A673 (cell line): ENCODE results near the gene HOXC5.

Experiments used
- EZH2 ChIP-seq: fragments of 200-600 bp; sonication (generic); IDR thresholded peaks from 2 replicates; pipeline ENCODE4 v1.6.1; 2017; ENCODE audit warnings: borderline replicate concordance, low read depth, mild to moderate bottlenecking, mixed read lengths, antibody characterized with exemption, low read length; ENCODE audit not compliant: poor library complexity, severe bottlenecking
- TF ChIP-seq, protein P1 (sequence below): fragments of 300-800, 200-600 bp; sonication (generic); conservative IDR thresholded peaks from 2 replicates; pipeline ENCODE4 v1.5.1; 2017; ENCODE audit warnings: low read depth, mild to moderate bottlenecking, antibody characterized with exemption, low read length, moderate library complexity, mixed read lengths

DNA sequence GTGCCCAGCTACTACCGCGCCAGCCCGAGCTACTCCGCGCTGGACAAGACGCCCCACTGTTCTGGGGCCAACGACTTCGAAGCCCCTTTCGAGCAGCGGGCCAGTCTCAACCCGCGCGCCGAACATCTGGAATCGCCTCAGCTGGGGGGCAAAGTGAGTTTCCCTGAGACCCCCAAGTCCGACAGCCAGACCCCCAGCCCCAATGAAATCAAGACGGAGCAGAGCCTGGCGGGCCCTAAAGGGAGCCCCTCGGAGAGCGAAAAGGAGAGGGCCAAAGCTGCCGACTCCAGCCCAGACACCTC lies 47.2 kb upstream of the HOXC5 start:
- TF ChIP-seq, protein P1, sequence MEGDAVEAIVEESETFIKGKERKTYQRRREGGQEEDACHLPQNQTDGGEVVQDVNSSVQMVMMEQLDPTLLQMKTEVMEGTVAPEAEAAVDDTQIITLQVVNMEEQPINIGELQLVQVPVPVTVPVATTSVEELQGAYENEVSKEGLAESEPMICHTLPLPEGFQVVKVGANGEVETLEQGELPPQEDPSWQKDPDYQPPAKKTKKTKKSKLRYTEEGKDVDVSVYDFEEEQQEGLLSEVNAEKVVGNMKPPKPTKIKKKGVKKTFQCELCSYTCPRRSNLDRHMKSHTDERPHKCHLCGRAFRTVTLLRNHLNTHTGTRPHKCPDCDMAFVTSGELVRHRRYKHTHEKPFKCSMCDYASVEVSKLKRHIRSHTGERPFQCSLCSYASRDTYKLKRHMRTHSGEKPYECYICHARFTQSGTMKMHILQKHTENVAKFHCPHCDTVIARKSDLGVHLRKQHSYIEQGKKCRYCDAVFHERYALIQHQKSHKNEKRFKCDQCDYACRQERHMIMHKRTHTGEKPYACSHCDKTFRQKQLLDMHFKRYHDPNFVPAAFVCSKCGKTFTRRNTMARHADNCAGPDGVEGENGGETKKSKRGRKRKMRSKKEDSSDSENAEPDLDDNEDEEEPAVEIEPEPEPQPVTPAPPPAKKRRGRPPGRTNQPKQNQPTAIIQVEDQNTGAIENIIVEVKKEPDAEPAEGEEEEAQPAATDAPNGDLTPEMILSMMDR = no peak
- no peak for TF ChIP-seq EZH2
